Stimulated activated CD8-positive, alpha-beta memory T cell treated with anti-CD3 and anti-CD28 coated beads, Interleukin-7, amount 100 ng/mL, for 48 hours (primary cell): ENCODE results near the gene TAF12.
"Not testable (repeated sequence)": the region's sequence is repeated elsewhere in the genome, so short reads cannot be mapped to it uniquely, and the experiment has no call there.

ENCODE experiments used
- DNase-seq, 2 donors: peaks; one replicate each; pipeline ENCODE4 v3.0.0-alpha.2; 2020; ENCODE audit warnings: low read depth in 1 of 2; ENCODE audit errors: extremely low read depth in 1 of 2

The TAF12 gene, protein sequence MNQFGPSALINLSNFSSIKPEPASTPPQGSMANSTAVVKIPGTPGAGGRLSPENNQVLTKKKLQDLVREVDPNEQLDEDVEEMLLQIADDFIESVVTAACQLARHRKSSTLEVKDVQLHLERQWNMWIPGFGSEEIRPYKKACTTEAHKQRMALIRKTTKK

GRCh38 chr1:28642847-28643635, at the start of gene TAF12:
TAF12 (minus strand) TSS chr1:28643067; CDS start chr1:28622081, 20,986 bp downstream.
- peak; percentile 82 to 83 for DNase-seq

DNA sequence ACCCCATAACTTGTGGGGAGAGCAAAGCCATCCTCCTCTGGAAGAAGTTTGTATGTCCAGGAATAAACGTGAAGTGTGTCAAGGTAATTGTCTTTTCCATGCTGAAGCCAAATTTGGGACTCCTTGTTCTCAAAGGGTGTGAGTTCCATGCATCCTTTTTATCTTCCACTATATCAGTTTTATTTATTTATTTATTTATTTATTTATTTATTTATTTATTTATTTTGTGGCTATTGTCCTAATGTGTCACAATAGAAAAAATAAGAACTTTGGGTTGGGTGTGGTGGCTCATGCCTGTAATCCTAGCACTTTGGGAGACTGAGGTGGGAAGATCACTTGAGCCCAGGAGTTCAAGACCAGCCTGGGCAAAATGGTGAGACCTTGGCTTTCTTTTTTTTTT, 48.8 kb upstream of the TAF12 start:
- DNase-seq, result not testable (repeated sequence)

- no peak for DNase-seq
These were observed 42.1 kb upstream of the TAF12 start for GRCh38 chr1:28684937-28685336.

DNA sequence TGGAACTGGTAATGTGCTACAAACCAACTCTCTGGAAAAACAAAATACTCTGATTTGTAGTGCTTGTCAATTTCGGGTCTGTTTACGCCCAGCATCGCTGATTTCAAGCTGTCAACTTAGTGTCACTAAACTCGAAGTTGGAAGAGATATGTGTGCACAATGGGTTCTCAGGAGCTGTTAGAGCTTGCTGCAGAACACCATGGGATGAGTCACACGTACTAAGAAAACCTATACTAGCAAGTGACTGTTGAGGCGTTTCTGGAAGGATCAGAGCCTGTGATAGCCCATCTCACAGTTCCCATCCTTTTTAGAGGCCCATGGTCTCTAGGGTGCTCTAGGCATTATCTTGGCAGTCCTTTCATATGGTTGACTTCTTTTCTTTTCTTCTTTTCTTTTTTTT, 40.0 kb upstream of the TAF12 start:
- no peak for DNase-seq

DNA sequence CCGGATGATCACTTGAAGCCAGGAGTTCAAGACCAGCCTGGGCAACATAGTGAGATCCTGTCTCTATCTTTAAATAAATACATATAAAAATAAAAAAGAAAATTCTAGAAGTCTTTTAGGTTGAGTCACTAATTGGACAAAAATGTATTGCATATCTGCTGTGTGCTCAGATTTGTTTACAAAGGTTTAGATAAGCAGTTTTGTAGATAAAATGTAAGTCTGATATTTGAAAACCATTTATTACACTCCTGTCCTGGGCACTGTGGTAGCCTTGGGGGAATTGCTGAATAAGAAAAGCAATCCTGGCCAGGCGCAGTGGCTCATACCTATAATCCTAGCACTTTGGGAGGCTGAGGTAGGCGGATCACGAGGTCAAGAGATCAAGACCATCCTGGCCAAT, 37.3 kb upstream of the TAF12 start:
- no peak for DNase-seq

GRCh38 chr1:28675924-28676257, 33.0 kb upstream of the TAF12 start:
- DNase-seq, result no peak

DNA sequence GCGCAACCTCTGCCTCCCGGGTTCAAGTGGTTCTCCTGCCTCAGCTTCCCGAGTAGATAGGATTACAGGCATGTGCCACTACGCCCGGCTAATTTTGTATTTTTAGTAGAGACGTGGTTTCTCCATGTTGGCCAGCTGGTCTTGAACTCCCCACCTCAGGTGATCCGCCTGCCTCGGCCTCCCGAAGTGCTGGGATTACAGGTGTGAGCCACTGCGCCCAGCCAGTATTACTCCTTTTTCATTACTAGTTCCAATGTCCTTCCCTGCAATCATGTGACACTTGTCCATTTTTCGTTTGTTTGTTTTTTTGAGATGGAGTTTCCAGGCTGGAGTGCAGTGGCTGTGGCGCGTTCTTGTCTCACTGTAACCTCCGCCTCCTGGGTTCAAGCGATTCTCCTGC, 30.1 kb upstream of the TAF12 start:
- DNase-seq, result not testable (repeated sequence)

GRCh38 chr1:28671254-28671780, 28.4 kb upstream of the TAF12 start:
- no peak for DNase-seq

DNA sequence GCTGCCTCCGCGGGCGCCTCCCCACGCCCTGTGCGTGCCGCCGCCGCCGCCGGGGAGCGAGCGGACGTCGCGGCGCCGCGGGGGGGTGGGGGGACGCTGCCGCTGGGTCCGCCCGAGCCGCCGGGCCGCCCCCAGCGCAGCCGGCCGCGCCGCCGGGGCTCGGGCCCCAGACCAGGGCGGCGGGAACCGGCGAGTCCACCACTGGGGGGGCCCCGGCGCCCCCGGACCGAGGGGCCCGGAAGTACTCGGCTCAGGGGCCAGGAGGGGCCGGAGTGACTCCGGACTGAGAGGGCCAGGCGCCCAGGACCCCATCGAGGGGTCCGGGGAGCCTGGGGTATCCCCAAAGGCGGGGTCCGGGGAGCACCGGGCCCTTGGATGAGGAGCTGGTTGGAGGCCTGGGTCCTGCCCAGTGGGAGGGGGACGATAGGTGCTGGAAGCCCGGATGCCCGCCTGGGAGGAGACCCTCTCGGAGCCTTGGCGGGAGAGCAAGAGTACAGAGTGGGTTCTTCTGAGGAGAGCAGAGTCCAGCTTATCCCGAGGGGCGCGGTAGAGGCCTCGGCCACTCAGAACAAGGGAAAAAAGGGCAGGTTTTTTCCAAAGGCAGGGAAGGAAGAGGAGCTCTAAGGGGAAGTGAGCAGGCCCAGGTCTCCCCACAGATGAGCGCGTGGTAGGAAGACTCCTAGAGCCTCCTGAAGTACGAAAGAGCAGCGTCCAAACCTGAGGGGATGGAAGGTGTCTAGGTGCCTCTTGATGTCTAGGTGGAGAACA, 26.3 kb upstream of the TAF12 start:
- peak; percentile 19 to 20 for DNase-seq

- DNase-seq, result peak; percentile 76 to 84
These were observed 25.5 kb upstream of the TAF12 start, which contains the start of gene GMEB1 for GRCh38 chr1:28668191-28668955. GMEB1 (plus strand) TSS chr1:28668784; CDS start chr1:28683613, 14,829 bp downstream.

GRCh38 chr1:28666806-28667205, 23.9 kb upstream of the TAF12 start:
- no peak for DNase-seq

- no peak for DNase-seq
These were observed 21.1 kb upstream of the TAF12 start for GRCh38 chr1:28663871-28664470.

DNA sequence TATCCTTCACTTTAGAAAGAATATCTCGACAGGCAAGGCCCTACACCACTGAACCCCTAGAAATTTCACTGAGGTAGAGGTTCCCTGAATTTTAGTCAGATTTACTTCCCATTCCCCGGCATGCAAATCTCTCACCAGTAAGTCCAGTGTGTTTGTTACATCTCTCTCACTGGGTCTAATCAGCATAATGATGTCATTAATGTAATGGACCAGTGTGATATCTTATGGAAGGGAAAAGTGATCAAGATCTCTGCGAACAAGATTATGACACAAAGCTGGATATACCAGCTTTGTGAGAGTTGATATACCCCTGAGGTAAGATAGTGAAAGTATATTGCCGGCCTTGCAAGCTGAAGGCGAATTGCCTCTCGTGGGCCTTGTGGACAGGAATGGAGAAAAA, 13.5 kb upstream of the TAF12 start:
- DNase-seq, result no peak

DNA sequence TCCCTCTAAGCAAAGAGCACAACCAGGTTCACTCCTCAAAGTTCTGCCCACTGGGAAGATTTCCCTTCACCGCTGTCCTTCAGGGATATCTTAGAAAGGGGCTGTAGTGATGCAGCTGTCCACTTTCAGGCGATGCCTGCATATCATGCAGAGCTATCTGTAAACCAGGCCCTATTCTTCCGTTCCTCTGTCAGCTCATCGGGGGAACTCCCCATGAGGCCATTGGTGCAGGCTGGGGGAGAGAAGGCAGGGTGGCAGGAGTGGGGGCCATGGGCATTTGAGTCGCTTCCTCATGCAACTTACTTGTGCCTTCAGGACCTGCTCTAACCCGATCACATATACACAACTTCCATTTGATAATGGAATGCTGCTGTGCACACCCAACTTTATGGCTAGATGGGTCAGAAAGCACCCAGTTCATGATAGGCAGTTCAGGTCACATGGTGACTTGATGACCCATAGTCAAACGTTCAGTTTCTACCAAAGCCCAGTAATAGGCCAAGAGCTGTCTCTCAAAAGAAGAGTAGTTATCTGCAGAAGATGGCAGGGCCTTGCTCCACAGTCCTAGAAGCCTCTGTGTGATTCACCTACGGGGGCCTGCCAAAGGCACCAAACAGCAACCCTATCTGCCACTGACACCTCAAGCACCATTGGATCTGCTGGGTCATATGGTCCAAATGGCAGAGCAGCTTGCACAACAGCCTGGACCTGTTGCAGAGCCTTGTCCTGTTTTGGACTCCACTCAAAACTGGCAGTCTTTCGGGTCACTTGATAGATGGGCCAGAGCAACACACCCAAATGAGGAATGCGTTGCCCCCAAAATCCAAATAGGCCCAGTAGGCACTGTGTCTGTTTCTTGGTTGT, 12.8 kb upstream of the TAF12 start:
- DNase-seq, result not testable (repeated sequence)

GRCh38 chr1:28653870-28654269, 11.0 kb upstream of the TAF12 start:
- DNase-seq, result not testable (repeated sequence)

- DNase-seq, result not testable (repeated sequence)
These were observed 10.2 kb upstream of the TAF12 start for GRCh38 chr1:28653063-28653462.

DNA sequence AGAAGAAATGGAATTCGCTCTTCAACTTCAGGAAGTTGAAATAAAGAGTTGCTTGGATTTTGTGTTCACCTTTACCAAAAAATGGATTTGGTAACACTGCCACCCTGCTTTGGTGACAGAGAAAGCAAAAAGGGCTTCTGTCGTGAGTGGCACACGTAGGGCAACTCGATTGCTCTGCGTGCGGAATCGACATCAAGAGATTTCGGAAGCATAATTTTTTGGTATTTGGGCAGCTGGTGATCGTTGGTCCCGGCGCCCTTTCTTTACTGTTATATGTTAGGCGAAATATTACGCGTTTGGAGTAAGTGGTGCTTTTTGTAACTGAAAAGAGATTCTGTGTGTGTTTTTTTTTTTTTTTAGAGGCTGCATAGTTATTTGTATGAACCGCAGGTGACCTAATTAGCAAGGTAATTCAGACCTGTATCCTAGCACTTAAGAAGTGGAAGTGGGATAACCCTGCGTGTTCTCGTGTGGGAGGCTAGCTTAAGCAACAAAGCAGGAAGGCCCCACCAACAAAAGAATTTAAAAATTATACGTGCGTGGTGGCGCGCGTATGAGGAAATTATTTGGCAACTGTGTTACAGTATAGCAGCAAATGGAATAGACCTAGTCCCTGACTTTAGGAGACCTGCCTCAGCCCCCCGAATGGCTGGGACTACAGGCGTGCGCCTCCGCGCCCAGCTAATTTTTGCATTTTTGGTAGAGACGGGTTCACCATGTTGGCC, 5.8 kb upstream of the TAF12 start, which contains the start of gene RNU11:
Gene RNU11, plus strand, starts transcription at position 127 of the 725 bp plus-strand sequence.
- DNase-seq, result peak; percentile 58 to 81

GRCh38 chr1:28648008-28648473, 5.2 kb upstream of the TAF12 start:
- DNase-seq, result peak; percentile 78 to 82
